Gastroesophageal sphincter (tissue), 4 donors: ENCODE data around the gene DUOX1. TPM values are rescaled to one million over a fixed set of nuclear protein-coding genes. Genes with fewer than 3 reads are reported as not detected.

Experiments used
- ATAC-seq: fragments of 150-250 bp; one replicate; pipeline ENCODE4 v1.9.1; 2016; ENCODE audit warnings: mild to moderate bottlenecking, moderate library complexity
- H3K27ac ChIP-seq, 4 donors: fragments of 200-600 bp; sonication (generic) in 3 of 4; 1 replicate in 3 of 4; 2 replicates in 1 of 4; pipeline ENCODE4 v1.5.1; 2016 to 2019
- H3K27me3 ChIP-seq: fragments of 200-600 bp; sonication (generic); one replicate; pipeline ENCODE4 v1.5.1; 2019
- H3K36me3 ChIP-seq, 2 donors: fragments of 200-600 bp; sonication (generic); one replicate each; pipeline ENCODE4 v1.5.1; 2019; ENCODE audit warnings: control low read depth in 1 of 2
- H3K4me1 ChIP-seq, 3 donors: fragments of 200-600 bp; sonication (generic); 1 replicate in 2 of 3; 2 replicates in 1 of 3; pipeline ENCODE4 v1.5.1; 2016 to 2019; ENCODE audit warnings: control low read depth in 2 of 3
- H3K4me3 ChIP-seq, 2 donors: fragments of 200-600 bp; sonication (generic); one replicate each; pipeline ENCODE4 v1.5.1; 2019; ENCODE audit warnings: mild to moderate bottlenecking in 1 of 2, moderate library complexity in 1 of 2
- H3K9me3 ChIP-seq, 3 donors: fragments of 200-600 bp; sonication (generic); one replicate each; pipeline ENCODE4 v1.5.1; 2017 to 2019; ENCODE audit warnings: control low read depth in 2 of 3
- CTCF ChIP-seq, 4 experiments: fragments of 200-600 bp in 2 of 4; fragments of 450-650 bp in 2 of 4; sonication (generic) in 1 of 4; IDR thresholded peaks; one replicate each; pipeline ENCODE4 v1.5.1; 2017 to 2019; ENCODE audit warnings: antibody characterized with exemption in 4 of 4, mild to moderate bottlenecking in 2 of 4, moderate library complexity in 2 of 4
- EP300 ChIP-seq: sonication (generic); formaldehyde crosslinking; IDR thresholded peaks from one replicate; pipeline ENCODE4 v1.6.1; 2017; ENCODE audit warnings: antibody characterized with exemption, mild to moderate bottlenecking
- POLR2A ChIP-seq, 2 donors: fragments of 450-650 bp; IDR thresholded peaks; one replicate each; pipeline ENCODE4 v1.6.1; 2017; ENCODE audit warnings: antibody characterized with exemption in 2 of 2, mild to moderate bottlenecking in 2 of 2, moderate library complexity in 1 of 2
- POLR2AphosphoS5 ChIP-seq: sonication (generic); formaldehyde crosslinking; IDR thresholded peaks from one replicate; pipeline ENCODE4 v1.6.1; 2017; ENCODE audit warnings: antibody characterized with exemption
- WGBS, 2 donors: methylation state at CpG; one replicate each; pipeline ENCODE4 v1.1.5; 2018; ENCODE audit warnings: low coverage in 1 of 2; 5-methylcytosine and 5-hydroxymethylcytosine counted together
- total RNA-seq, 4 donors: library from RNA; depleted of rRNA; stranded (reverse); fragments of >200 nt; gene quantifications; one replicate each; pipeline ENCODE4 v1.1.0, GENCODE V29; 2016

DUOX1 gene
- total RNA-seq, 4 donors from 2014 or later: 0.08 to 2.7 (median 1.1) TPM

GRCh38 chr15:45182996-45183395, 53.2 kb downstream of the DUOX1 start:
- TF ChIP-seq POLR2A (IDR thresholded peaks at IDR 0.05) (no peak), EP300 (no peak), CTCF (IDR thresholded peaks at IDR 0.05) (no peak), POLR2AphosphoS5 (no peak)
- Histone ChIP-seq H3K4me3 (no peak overlapping the region), H3K4me1 (peaks cover 0 to 33% (median 6%) of the 10 kb centered on the region in 3 donors), H3K9me3 (no peaks in the 10 kb centered on the region), H3K27me3 (no peaks in the 10 kb centered on the region), H3K27ac (no peak overlapping the region), H3K36me3 (peaks cover 0 to 2% of the 10 kb centered on the region in 2 donors)
- 13% methylated on average over 1 of the region's 1 CpG; no CpG with 5 or more reads in 1 of the 2 donors for WGBS, 2 donors
- ATAC-seq: no peak

DNA sequence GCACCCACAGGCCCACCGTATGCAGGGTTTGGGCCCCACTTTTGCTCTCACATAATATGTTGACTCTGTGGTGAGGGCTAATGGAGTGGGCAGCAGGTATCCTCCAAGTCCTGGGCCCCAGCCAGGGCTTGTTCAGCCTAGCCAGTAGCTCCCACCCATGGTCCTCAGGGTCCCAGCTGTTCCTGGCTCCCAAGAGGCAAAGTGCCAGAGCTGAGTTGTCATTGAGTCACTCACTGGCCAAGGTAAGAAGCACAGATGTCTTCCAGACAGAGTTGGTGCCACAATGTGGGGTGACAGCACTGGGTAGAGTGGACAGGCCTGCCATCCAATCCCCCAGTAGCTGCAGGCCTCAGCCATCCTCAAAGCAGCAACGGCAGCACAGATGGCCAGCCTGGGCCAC, 53.7 kb downstream of the DUOX1 start:
- Histone ChIP-seq H3K36me3 (no peaks in the 10 kb centered on the region), H3K27ac (no peak overlapping the region), H3K4me3 (no peak overlapping the region), H3K9me3 (no peaks in the 10 kb centered on the region), H3K27me3 (no peaks in the 10 kb centered on the region), H3K4me1 (peaks cover 0 to 37% (median 6%) of the 10 kb centered on the region in 3 donors)
- TF ChIP-seq CTCF (IDR thresholded peaks at IDR 0.05) (no peak), POLR2A (IDR thresholded peaks at IDR 0.05) (no peak), EP300 (no peak), POLR2AphosphoS5 (no peak)
- no peak for ATAC-seq
- WGBS, 2 donors: 80 to 100% methylated on average over 1 of the region's 2 CpGs

- no peaks in the 10 kb centered on the region for H3K9me3 ChIP-seq
- no peaks in the 10 kb centered on the region for H3K36me3 ChIP-seq
- no peak overlapping the region for H3K27ac ChIP-seq
- 85% methylated on average over 6 of the region's 9 CpGs; no CpG with 5 or more reads in 1 of the 2 donors for WGBS, 2 donors
- H3K4me3 ChIP-seq: no peak overlapping the region
- ATAC-seq: no peak
- TF ChIP-seq CTCF (IDR thresholded peaks at IDR 0.05) (no peak), POLR2AphosphoS5 (no peak), POLR2A (IDR thresholded peaks at IDR 0.05) (no peak), EP300 (no peak)
- no peaks in the 10 kb centered on the region for H3K27me3 ChIP-seq
- H3K4me1 ChIP-seq: peaks cover 0 to 41% (median 6%) of the 10 kb centered on the region in 3 donors
Observed at GRCh38 chr15:45184562-45185041, 54.8 kb downstream of the DUOX1 start.

DNA sequence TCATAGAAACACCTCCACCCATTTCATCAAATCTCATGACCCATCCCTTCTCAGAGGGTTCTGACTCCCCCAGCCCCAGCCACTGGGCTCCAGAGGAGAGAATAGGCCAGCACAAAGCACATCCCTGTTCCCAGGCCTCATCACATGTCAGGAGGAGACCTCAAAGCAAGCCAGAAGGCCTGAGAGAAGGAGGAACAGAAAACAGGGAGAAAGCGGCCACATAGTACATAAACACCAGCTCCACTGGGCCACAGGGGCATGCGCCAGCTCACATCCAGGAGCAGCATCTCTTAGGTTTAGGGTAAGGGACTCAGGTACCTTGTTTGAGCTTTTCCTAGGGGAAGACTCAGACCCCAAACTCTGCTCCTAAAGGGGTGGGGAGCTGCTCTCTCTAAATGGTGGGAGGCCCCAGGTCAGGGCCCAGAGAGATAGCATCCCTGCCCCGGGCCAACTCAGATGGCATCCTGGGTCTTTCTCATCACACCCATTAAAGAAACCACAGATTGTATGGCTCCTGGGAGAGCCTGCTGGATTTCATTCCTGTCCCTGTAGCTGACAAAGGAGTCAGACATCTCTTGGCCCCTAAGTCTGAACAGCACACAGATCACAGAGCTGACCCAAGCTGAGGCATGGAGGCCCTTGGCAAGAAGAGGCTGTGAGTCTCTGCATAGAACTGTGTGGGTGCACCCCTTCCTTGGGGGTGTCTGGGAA, 55.4 kb downstream of the DUOX1 start:
- TF ChIP-seq POLR2A (IDR thresholded peaks at IDR 0.05): no peak
- no peak for TF ChIP-seq POLR2AphosphoS5
- no peak for TF ChIP-seq CTCF (IDR thresholded peaks at IDR 0.05)
- no peak for TF ChIP-seq EP300
- H3K27me3 ChIP-seq: no peaks in the 10 kb centered on the region
- no peaks in the 10 kb centered on the region for H3K36me3 ChIP-seq
- H3K9me3 ChIP-seq: no peaks in the 10 kb centered on the region
- H3K27ac ChIP-seq: peak overlapping the region in 2 of 4 donors; percentile 90 to 91
- H3K4me1 ChIP-seq: peaks cover 0 to 41% (median 6%) of the 10 kb centered on the region in 3 donors
- ATAC-seq: no peak
- WGBS, 2 donors: no CpG with 5 or more reads among the region's 3 CpGs
- no peak overlapping the region for H3K4me3 ChIP-seq
